AG09309 (cell line): Measurements from ENCODE around the gene WDR12.
"Not testable (repeated sequence)": the region's sequence is repeated elsewhere in the genome, so short reads cannot be mapped to it uniquely, and the experiment has no call there.

Source experiments
- DNase-seq: peaks from one replicate; pipeline ENCODE4 v3.0.0-alpha.2; 2010; ENCODE audit warnings: low read depth
- H3K4me3 ChIP-seq: 2 replicates; pipeline ENCODE4 v1.5.1; 2011; ENCODE audit warnings: mild to moderate bottlenecking, low read depth, low read length, moderate library complexity; ENCODE audit not compliant: control insufficient read depth
- CTCF ChIP-seq: IDR thresholded peaks from 2 replicates; pipeline ENCODE4 v1.5.1; 2011; ENCODE audit warnings: mild to moderate bottlenecking, low read depth, low read length, inconsistent platforms; ENCODE audit not compliant: insufficient read depth, control insufficient read depth; ENCODE audit errors: missing control alignments

WDR12 gene

GRCh38 chr2:202911512-202912341, at the start of gene WDR12, which contains the start of gene CARF:
WDR12 (minus strand) TSS chr2:202911673; CDS start chr2:202911476, 197 bp downstream.
CARF (plus strand) TSS chr2:202912275; CDS start chr2:202941903, 29,628 bp downstream.
- DNase-seq: peak; percentile 69
- no peak for TF ChIP-seq CTCF
- H3K4me3 ChIP-seq: peak within 1 kb of the TSS; percentile 95

- H3K4me3 ChIP-seq: no peak overlapping the region
- no peak for DNase-seq
- TF ChIP-seq CTCF: no peak
Measured at GRCh38 chr2:202960524-202960923, 49.1 kb upstream of the WDR12 start.

- no peak for DNase-seq
- no peak overlapping the region for H3K4me3 ChIP-seq
Measured at GRCh38 chr2:202950592-202950991, 39.1 kb upstream of the WDR12 start.

GRCh38 chr2:202949333-202949732, 37.9 kb upstream of the WDR12 start:
- DNase-seq, H3K4me3 ChIP-seq: not testable (repeated sequence)

More at GRCh38 chr2:202950592-202950991, 39.1 kb upstream of the WDR12 start:
- TF ChIP-seq CTCF: no peak

GRCh38 chr2:202945497-202945896, 34.0 kb upstream of the WDR12 start:
- no peak for DNase-seq
- H3K4me3 ChIP-seq: no peak overlapping the region
- no peak for TF ChIP-seq CTCF

GRCh38 chr2:202944816-202945215, 33.3 kb upstream of the WDR12 start:
- no peak for DNase-seq
- no peak for TF ChIP-seq CTCF
- no peak overlapping the region for H3K4me3 ChIP-seq

- TF ChIP-seq CTCF: no peak
- DNase-seq: no peak
Measured at GRCh38 chr2:202944408-202944807, 32.9 kb upstream of the WDR12 start.

More at GRCh38 chr2:202944408-202944807, 32.9 kb upstream of the WDR12 start:
- H3K4me3 ChIP-seq: no peak overlapping the region
